Sciatic nerve (tissue), 2 donors: ENCODE results near the gene SLC27A4. TPM values are rescaled to one million over a fixed set of nuclear protein-coding genes. Genes with fewer than 3 reads are reported as not detected.

Experiments
- ATAC-seq: fragments of 200-7000 bp; cut with Tn5 transposase; one replicate; pipeline ENCODE4 v1.9.1; 2020; ENCODE audit warnings: mild to moderate bottlenecking, moderate library complexity
- DNase-seq: peaks from one replicate; pipeline ENCODE4 v3.0.0-alpha.2; 2020; ENCODE audit warnings: low spot score
- intact Hi-C: fragments of 100-400 bp; cut with DNase I; formaldehyde crosslinking; loops from one replicate; pipeline ENCODE4 v1.14.2; 2022
- total RNA-seq: library from RNA; stranded (reverse); fragmentation: NEBNext Ultra II Directional; extraction: Animal tissue kit (Norgen Biotek cat#: 25700); gene quantifications from one replicate; pipeline ENCODE4 v1.2.1, GENCODE V29; 2021
- donor health status: DM: no; HTN: no; CAD: no.
- donor health status: DM: no; HTN: no; CAD: no.

Gene SLC27A4
- 13.9 TPM for total RNA-seq

DNA sequence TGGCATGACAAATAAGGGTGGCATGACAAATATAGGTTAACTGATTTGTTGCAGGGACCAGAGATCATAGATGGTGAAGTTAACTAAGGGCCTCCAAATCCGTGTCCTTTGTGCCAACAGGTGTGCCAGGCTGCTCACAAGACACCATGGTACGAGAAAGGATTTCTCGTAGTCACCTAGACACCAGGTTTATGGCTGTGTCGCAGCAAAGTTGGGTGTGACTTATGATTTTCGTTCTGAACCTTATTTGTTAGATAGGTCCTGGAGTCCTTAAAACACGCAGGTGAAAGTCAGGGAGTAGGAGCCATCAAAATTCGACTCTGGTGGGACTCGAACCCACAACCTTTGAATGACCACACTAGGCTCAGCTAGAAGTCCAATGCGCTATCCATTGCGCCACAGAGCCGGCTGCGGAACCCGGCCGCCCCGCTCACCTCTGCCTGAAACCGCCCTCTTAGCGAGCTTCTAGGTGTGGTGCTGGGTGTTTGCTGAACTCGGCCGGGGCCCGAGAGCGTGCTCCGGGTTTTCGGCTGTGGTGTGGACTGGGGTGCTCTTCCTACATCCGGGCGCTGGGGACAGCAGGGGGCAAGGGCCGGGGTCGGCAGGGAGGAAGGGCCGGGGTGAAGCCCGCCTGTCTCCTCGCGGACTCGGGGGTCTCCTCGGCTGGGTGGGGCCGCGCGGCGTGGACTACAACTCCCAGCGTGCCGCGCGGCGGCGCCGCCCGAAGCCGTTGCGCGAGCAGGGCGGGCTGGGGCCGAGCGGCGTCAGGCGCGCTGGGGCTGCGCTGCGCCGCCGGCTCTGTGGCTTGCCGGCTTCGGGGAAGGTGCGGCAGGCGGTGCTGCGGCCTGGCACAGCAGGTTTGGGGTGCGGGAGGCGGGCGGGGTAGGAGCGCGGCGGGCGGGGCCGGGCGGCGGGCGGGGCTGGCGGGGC is at the start of gene SLC27A4:
Gene SLC27A4 (plus strand): TSS at position 767 of the 930 bp plus-strand sequence. CDS start 2,606 bp downstream, outside the sequence.
- DNase-seq (peak; percentile 78), ATAC-seq (peak; percentile 91)
- intact Hi-C loops, result no loop called here

DNA sequence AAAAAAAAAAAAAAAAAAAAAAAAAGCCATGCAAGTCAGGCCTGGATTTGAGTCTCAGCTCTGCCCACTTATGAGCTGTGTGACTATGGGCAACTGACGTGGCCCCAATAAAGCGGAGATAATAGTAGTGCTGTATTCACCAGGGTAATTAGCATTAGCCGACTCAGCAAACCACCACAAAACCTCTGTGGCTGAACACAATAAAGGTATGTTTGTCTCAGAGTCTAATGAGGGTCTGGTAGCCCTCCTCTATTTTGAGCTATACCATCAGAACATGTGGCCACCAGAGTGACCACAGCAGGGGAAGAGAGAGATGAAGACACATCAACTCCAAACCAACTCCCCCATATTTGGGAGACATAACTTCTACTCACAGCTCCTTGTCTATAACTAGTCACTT is 48.3 kb upstream of the SLC27A4 start:
- DNase-seq (no peak), ATAC-seq (no peak)
- intact Hi-C loops, result no loop called here

DNA sequence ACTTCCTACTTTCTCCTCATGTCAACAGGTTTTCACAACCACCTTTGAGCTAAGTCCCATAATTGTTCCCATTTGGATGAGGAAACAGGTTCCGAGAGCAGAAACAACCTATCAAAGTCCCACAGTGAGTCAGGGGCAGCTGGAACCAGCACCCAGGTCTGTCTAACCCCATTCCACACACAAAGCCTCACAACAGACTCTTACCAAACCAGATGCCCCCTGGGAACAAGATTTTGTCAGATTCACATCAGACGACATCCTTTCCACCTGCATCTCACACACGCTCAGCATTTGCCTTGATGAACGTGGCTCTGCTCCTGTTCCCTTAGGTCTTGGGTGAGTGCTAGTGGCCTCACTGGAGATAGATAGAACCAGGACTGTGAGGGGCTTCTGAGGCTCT is 47.2 kb upstream of the SLC27A4 start:
- no peak for DNase-seq
- intact Hi-C loops, result no loop called here
- ATAC-seq, result no peak

DNA sequence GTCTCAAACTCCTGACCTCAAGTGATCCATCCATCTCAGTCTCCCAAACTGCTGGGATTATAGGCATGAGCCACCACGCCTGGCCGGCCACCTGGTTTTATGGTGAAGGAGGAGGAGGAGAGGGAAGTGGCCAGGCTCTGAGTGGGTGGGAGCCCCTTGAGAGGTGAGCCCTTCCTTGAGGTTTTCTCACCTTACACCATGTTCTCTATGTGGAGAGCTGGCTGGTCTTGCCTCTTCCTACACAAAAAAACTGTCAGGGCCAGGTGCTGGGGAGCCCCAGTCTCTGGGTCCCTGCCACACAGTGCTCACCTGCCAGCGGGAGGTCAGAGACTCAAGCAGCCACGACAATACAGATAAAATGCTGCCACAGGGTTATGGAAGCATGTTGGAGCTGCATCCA is 46.2 kb upstream of the SLC27A4 start:
- intact Hi-C loops, result no loop called here
- no peak for ATAC-seq
- no peak for DNase-seq

DNA sequence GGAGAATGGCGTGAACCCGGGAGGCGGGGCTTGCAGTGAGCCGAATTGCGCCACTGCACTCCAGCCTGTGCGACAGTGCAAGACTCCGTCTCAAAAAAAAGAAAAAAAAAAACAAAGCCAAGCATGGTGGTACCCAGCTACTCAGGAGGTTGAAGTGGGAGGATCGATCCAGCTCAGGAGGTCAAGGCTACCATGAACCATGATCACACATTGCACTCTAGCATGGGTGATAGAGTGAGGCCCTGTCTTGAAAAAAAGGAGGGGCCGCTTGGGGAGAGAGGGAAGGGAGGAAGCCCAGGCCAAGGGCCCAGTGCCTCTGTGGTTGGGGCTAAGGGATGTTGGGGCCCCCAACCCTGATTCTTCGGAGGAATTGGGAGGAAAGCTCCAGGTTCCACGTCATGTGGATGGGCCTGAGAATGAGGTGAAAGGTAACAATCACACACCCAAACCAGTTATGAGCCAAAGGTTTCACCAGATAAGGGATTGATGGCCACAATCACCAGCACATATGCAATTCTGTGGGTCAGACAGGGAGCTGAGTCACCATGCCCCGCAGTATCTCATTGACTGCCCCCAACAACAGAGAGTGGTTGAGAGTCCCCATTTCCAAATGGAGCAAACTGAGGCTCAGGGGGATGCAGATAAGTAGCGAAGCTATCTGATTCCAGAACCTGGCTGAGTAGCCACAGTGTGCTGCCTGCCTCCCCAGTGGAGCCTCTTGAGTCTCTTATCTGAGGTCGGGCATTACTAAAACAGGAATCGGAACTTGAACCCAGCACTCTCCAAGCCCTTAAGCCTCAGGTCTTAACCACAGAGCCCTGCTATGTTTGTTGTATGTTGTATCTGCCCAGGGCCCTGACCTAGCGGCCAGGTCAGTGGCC is 43.7 kb upstream of the SLC27A4 start:
- ATAC-seq, result no peak
- intact Hi-C loops, result no loop called here
- DNase-seq, result no peak

DNA sequence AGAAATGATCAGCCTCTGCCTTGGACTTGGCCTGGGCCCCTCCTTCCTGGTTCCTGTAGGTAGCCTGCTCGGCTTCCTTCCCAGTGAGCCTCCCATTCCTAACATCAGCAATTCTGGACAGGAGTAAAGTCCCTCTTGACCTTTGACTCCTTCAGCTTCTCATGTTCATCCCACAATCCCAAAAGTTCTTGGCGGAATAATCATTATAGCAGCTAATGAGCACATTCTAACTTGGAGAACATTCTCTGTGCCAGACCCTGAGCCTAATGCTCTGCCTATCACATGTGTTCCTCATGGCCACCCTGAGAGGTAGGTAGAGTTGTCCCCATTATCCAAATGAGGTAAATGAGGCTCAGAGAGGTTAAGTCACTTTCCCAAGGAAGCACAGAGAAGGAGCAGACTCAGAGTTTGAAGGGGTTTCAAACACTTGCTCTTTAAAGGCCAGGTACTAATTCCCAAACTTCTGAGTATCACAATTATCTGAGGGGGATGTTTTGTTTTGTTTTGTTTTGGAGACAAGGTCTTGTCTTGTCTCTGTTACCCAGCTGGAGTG is 43.0 kb upstream of the SLC27A4 start:
- DNase-seq (no peak), ATAC-seq (no peak)
- intact Hi-C loops, result no loop called here

DNA sequence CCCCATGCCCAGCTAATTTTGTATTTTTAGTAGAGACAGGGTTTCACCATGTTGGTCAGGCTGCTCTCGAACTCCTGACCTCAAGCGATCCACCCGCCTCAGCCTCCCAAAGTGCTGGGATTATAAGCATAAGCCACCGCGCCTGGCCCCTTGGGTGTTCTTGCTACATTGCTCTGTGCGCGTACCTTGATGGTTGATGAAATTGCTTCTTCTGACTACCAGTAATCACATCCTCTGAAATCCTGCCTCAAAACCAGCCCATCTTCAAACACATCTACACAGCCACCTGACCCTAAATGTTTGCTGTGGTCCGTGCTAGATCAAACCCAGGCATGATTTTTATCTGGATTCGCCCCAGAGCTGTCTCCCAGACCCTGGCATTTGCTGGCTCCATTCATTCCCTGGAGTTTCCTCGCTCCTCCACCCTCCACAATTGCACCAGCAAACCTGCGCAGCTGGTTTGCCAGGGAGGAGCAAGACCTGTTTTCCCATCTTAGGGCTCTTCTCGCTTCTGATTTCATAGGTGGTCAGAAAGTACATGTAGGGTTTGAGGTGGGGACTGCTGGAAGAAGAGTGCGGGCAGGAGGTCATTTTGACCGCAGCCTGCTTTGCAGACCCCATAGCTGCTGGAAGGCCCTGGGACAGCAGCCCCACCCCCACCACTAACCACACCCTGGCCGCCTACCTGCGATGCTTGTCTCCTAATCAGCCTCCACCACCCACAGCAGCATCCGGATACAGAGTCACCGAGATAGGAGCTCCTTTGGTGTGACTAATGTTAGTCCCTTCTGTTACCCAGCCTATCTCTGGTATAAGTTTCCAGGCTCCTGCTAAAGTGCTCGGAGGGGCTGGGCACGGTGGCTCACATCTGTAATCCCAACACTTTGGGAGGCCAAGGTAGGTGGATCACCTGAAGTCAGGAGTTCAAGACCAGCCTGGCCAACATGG is 41.5 kb upstream of the SLC27A4 start:
- intact Hi-C loops, result no loop called here
- DNase-seq (no peak), ATAC-seq (no peak)

DNA sequence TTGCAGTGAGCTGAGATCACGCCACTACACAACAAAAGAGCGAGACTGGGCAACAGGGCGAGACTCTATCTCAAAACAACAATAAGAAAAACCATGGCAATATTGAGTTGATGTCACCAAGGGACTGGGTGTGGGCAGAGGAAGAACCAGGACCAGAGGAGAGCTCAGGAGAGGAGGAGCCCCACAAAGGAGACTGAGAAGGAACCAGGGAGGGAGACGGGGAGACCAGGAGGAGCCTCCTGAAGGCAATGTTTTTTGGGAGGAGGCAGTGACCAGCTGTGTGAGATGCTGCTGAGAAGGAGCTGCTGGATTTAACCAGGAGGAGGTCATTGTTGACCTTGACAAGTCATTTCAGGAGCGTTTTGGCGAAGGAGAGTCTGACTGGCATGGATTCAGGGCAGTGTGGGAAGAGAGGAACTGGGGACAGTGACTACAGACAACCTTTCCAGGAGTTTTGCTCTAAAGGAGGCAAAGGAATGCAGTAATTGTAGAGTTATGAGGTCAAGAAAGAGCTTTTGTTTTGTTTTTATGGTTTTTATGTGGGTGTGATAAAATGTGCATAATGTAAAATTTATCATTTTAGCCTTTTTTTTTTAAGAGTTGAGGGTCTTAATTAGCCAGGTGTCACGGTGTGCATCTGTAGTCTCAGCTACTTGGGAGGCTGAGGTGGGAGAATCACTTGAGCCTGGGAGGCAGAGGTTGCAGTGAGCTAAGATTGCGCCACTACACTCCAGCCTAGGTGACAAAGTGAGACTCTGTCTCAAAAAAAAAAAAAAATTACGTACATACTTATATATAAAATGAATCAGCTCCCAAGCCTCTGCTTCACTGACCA is 36.0 kb upstream of the SLC27A4 start:
- DNase-seq (no peak), ATAC-seq (no peak)
- intact Hi-C loops, result no loop called here

DNA sequence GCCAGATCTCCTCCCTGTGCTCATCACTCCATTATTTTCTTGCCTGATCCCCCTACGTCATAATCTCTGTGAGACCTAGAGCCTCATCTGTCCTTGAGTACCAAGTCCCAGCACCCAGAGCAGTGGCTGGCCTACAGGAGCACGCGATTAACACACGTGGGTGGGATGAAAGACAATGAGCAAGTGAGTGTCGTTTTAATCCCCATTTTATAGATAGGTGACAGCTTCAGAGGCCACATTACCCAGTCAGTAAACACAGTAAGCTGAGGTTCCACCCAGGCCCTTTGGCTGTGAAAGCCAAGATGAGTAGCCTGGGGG is 35.4 kb upstream of the SLC27A4 start:
- DNase-seq (no peak), ATAC-seq (no peak)
- intact Hi-C loops, result no loop called here

DNA sequence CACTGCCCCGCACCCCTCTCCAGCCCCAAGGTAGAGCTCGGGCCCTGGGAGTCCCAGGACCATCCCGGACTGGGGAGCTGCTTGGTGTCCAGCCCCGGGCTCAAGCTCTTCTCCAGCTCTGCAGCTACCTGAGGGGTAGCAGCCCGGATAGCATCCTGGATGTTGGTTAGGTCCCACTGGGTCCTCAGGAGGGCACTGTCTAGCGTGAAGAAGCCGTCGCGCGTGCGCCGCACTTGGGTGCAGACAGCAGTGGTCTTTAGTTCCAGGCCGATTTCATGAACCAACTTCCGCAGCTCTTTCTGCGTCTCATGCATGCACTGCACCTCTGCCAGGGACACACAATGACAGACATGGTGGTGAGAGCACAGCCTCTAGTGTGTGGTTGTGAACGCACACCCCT is 30.8 kb upstream of the SLC27A4 start:
- ATAC-seq (no peak), DNase-seq (no peak)
- intact Hi-C loops, result no loop called here

DNA sequence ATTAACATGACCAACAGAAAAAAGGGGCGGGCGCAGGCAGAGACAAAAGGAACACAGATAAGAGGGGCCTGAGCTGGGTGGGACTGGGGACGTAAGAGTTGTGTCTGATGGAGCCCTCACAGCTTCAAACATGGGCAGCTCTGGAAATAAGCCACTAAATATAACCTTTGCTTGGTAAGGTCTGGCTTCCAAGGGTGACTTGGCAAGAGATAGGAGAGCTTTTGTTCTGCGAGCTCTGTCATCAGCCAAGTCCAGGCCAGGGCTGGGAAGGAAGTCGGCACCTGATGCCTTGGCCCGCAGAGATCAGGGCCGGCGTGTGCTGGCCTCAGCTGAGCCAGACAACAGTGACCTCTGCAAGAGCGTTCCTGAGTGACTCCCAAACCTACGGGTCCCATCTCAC is 29.9 kb upstream of the SLC27A4 start:
- no peak for ATAC-seq
- intact Hi-C loops, result no loop called here
- no peak for DNase-seq

DNA sequence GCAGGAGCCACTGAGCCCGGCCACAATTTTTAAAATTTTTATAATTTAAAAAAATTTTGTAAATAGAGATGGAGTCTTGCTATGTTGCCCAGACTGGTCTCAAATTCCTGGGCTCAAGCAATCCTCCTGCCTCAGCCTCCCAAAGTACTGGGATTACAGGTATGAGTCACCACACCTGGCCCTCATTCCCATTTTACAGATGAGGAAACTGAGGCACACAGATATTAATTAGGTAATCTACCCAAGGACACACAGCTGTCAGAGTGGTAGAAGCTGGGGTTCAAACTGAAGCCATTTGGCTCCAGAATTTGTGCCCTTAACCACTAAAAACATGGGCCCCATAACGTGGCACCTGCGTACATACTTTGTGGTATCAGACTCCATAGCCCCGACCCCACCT is 25.6 kb upstream of the SLC27A4 start:
- ATAC-seq (no peak), DNase-seq (no peak)
- intact Hi-C loops, result no loop called here

DNA sequence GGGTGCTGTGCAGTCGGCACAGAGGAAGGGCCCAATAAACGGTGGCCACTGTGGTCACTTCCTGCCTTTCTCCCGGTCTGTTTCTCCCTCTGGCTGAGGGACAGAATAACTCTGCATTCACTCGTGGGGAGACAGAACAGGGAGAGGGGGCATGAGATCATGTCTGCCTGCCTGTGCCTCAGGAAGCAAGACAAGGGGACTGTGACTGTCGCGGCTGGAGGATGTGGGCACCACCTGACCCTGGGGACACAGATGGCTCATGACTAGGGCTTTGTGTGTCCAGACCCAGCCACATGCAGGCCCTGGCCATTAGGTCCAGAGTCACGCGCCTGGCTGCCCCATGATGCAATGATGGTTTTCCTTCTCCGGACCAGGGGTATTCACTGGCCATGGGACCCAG is 23.9 kb upstream of the SLC27A4 start:
- DNase-seq (no peak), ATAC-seq (no peak)
- intact Hi-C loops, result no loop called here

DNA sequence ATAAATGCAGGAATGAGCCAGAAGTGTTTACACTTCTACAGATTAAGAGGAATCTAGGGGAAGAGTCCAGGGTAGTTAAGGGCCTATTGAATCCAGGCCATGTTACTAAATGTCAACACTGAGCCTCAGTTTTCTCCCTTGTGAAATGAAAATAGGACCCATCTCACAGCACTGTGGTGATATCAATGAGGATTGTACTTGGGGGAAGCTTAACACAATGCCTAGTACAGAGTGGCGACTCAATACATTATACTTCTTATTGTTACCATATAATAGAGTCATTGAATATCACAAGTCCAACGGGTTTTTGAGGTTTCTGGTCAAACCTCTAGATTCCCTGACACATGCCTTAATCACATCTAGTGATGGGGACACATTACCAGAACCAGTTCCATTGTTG is 22.7 kb upstream of the SLC27A4 start:
- intact Hi-C loops, result no loop called here
- ATAC-seq (no peak), DNase-seq (no peak)

DNA sequence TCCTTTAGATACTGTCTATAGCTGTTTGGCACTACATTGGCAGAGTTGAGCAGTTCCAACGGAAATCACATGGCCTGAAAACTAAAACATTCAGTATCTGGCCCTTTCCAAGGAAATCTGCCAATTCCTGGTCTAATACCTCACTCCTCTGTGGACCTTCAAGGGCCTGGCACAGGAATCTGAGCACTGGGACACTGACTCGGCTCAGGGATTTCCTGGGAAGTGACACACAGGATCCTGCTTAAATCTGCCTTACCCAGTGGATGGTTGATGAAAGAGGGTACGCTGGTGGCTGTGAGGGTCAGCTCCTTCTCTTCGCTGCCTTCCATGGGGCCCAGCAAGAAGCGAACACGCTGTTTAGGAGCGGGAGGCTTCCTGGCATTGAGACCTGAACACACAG is 19.0 kb upstream of the SLC27A4 start:
- DNase-seq (no peak), ATAC-seq (no peak)
- intact Hi-C loops, result no loop called here

DNA sequence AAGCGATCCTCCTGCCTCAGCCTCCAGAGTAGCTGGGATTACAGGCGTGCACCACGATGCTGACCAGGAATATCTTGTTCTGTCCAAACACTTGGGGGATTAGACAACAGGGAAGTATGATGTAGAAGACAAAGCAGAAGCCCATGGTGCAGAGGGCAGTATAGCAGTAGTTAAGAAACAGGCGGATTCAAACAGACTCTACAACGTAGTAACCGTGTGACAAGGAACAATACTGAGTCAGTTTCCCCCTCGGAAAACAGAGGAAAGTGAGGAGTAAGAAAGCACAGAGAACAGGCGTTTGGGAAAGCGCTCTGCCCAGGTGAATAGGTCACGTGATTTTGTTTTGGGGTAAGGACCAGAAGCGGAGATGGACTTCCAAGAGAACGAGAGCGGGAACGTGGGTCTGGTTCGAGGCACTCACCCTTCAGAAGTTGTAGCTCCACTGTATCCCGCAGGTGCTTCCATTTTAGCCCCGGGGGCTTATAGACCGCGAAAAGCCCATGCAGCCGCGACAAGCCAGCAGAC is 18.4 kb upstream of the SLC27A4 start:
- intact Hi-C loops, result no loop called here
- no peak for DNase-seq
- ATAC-seq, result no peak

DNA sequence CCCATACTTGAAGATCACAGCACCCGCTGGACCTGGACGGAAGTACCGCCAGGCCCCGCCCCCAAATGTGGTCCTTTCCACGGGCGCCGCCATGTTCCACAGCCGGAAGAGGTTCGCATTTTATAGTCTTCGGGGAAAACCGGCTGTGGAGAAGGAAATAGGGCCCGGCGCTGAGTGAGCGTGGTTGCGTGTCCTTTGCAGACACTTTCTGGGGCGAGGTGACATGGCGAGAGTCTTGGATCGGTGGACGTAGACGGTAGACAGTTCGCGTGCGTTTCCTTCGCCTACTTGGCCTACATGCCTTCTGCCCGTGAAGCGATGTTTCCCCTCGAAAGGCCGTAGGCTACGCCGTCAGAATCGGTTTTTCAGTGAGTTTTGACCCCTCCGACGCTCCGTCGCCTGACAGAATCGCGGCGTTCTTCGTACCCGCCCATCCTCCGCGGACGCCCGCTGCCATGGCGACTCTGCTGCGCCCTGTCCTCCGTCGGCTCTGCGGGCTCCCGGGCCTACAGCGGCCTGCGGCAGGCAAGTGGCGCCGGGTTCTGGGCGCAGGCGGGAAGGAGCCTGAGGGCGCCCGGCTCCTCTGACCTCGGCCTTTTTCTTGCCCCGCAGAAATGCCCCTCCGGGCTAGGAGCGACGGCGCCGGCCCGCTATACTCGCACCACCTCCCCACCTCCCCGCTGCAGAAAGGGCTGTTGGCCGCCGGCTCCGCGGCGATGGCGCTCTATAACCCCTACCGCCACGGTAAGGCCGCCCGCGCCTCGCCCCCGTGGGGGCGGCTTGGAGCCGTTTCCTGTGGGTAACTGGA is 17.7 kb upstream of the SLC27A4 start, which contains the start of the genes COQ4 and TRUB2:
Gene COQ4 (plus strand): TSS at position 436 of the 808 bp plus-strand sequence. CDS start 20 bp downstream, at position 456.
Gene TRUB2 (minus strand): TSS at position 44 of the 808 bp plus-strand sequence. CDS start 39 bp downstream, at position 5.
- DNase-seq (peak; percentile 95), ATAC-seq (peak; percentile 99)
- intact Hi-C loops, result no loop called here
